ENCODE results near the gene MARK1.

DNA sequence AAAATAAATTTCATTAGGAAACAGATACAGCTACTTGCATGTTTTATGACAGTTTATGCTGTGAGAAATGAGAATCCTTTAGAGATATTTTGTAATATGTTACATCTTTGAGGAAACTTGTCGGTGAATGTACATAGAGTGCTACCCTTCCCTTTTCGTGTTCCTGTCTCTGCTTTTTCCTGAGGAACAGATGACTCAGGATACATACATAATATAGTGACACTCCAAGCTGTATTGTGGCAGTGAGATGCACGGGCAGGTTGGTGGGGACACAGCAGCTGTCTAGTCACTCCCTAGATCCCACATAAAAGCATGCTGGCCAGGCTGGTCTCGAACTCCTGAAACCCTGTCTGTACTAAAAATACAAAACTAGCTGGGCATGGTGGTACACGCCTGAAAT is 20.9 kb upstream of the MARK1 start:
- no peak for TF ChIP-seq CTCF (IDR thresholded peaks at IDR 0.05 in 4 of 5, conservative IDR thresholded peaks at IDR 0.05 in 1 of 5)
- TF ChIP-seq POLR2A (IDR thresholded peaks at IDR 0.05) = no peak
